NOMO-1 (cell line): ENCODE measurements around the gene EIF3F.
"Not testable (repeated sequence)": the region's sequence is repeated elsewhere in the genome, so short reads cannot be mapped to it uniquely, and the experiment has no call there.

ENCODE experiments used
- DNase-seq, 2 experiments: peaks; one replicate each; lab custom pipeline; 2025; ENCODE audit not compliant: unreplicated experiment in 2 of 2; lab: John Stamatoyannopoulos, UW

EIF3F gene

DNA sequence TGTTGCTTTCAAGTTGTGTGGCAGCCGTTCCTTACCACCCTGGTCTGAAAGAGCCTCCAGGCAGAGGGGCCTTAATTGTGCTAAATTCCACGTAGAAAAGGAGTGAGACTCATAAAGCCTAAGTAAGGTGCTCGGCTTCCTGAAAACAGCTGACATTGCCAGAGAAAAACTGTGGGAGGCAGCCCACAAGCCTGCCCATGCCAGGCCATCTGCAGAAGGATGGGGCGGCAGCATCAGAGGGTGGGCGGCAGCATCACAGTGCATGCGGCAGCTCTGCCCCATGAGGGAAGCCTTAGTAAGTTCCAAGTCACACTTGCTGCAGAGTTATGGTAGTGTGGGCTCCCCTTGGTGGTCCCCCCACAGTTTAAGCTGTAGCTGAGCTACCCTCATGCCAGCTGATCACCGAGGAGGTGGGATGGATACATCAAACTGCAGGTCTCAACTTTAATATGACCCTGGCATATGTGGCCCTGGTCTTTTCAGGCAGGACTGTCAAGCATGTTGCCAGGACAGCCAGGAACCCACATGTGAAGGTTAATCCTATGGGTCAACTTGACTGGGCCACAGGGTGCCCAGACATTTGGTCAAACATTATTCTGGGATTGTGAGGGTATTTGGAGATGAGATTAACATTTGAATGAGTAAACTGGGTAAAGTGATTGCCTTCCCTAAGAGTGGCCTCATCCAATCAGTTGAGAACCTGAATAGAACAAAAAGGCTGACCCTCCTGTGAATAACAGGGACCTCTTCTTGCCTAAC, 3.1 kb upstream of the EIF3F start:
- DNase-seq, result no peak

DNA sequence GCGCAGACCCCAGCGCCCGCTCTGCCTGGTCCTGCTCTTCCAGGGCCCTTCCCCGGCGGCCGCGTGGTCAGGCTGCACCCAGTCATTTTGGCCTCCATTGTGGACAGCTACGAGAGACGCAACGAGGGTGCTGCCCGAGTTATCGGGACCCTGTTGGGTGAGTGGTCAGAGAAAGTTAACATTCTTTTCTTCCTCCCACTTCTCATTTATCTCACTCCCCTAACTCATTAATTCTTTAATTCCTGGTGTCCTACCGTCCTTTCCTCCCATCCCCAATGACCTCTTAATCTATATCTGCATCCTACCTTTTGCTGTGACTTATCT, 385 bp downstream of the EIF3F start:
- DNase-seq, result not testable (repeated sequence)

DNA sequence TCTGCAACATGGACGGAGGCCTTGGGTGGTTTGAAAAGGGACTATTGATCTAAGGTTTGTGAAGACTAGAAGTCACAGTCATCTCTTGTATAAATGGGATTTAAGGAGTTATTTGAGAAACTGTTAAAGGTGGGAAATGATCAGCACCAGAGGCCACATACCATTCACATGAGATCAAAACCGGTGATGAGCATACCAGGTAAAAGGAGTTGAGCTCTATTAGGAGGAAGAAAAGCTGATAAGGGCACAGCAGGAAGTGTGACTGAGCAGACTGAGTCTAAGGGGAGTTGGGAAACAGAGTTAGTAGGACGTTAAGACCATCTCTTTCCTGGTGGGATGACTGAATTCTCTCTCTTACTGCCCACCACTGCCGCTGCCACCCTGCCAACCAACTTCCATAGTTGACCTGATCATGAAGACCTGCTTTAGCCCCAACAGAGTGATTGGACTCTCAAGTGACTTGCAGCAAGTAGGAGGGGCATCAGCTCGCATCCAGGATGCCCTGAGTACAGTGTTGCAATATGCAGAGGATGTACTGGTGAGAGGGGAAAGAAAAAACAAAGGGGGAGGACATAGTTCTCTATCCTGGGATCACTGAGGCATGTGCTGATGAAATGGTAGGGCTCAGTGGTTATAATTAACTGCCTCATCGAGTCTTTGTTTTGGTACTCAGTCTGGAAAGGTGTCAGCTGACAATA, 7.6 kb downstream of the EIF3F start:
- DNase-seq, result no peak

- no peak for DNase-seq
These were observed 12.7 kb downstream of the EIF3F start for GRCh38 chr11:7999795-8000194.

DNA sequence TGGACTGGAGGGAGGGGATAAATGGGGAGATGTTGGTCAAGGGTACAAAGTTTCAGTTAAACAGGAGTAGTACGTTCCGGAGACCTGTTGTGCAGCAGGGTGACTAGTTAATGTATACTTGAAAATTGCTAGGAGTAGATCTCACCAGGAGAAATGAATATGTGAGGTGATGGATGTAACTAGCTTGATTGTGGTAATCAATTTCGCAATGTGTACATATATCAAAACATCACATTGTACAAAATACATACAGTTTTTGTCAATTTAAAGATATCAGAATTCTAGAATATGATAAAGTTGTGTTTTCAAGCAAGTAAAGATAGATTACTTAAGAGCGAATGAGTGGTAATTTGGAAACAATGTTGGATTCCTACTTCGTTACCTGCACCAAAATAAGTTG, 13.3 kb downstream of the EIF3F start:
- DNase-seq, result no peak

GRCh38 chr11:8002676-8003075, 15.5 kb downstream of the EIF3F start:
- DNase-seq, result no peak

- DNase-seq, result no peak
These were observed 16.1 kb downstream of the EIF3F start for GRCh38 chr11:8003187-8003586.

DNA sequence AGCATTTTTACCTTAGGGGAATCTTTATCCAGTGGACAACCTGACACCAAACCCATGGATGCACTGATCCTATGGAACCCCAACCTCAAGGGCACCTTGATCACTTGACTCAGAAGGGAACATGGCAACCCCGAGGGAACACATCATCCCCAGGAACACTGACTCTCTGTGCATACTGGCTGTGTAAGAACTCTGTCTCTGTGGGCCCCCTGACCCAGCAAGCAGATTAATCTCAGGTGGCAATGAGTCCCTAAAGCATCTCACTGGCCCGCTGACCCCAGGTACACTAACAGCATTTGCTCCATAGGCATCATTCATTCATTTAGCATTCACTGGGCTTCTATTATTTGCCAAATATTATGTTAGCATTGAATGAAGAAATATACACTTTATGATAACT, 16.9 kb downstream of the EIF3F start:
- DNase-seq, result no peak

DNA sequence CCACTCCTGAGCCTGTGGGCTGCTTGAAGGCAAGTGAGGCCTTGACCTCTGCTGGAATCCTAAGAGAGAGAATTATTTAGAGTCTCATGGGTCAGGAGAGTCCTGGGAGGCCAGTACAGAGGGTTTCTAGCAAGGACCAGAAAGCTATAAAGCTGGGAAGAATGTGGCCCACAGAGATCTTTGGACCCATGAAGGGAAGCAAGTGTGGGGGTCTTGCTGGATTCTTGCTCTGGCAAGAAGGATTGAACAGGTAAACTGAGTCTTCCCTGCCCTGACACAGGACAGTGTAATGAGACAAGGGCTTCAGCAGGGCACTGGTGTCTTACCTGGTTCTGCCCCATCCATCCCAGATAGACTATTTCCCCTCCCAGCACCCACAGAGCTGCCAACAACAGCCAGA, 18.4 kb downstream of the EIF3F start:
- DNase-seq, result no peak

GRCh38 chr11:8006349-8006977, 19.3 kb downstream of the EIF3F start:
- peak; percentile 29 to 49 for DNase-seq

DNA sequence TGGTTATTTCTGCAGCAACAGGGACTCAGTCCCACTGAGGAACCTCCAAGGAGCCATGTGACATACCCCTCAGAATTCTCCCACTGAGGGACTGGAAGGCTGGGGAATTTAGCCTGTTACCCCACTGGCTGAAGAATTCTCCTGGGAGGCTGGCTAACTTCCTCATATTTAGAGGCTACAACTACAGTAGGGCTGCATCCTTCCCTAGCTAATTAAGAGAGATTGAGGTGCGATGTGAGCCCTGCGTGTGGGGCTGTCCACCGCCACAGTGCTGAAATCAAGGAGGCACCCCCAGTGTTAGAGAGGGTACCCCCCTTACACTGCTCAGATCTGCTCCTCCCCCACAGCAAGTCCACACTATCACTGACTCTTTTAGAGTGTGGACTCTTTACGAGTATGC, 21.1 kb downstream of the EIF3F start:
- DNase-seq, result no peak

- no peak for DNase-seq
These were observed 22.7 kb downstream of the EIF3F start for GRCh38 chr11:8009856-8010255.

DNA sequence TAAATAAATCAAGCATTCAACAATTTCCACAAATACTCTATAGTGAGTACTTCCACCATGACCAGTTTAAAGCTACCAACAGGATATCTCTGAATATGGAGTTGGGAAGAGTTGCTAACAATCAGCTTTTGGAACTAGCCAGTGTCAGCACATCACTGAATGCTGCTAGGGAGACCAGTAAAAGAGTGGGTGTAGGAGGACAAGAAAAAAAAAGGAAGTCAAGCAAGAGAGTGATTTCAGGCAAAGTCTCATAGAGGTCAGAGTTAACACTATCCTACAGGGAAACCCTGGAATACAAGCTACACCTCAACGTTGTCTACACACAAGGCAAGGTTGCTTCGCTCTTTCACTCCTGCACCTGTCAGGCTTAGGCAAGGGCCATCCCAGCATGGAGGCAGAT, 24.2 kb downstream of the EIF3F start:
- DNase-seq, result no peak

DNA sequence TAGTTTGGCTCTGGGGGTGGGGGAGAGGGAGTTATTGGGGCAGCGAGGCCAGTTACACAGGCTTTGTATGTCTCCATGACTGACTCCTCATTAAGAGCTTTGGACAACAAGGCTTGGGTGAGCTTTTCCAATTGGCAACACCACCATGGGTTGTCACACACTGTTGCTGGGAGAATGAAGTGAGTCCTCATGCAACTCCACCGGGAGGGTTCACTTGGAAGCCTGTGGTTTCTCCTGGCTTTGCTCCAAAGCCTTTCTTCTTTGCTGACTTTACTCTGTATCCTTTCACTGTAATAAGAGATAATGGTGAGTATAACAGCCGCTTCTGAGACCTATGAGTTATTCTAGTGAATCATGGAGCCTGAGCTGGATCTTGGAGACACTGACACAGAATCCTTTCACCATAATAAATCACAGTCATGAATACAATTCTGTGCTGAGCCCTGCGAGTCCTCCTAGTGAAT, 24.9 kb downstream of the EIF3F start:
- no peak for DNase-seq

- DNase-seq, result no peak
These were observed 26.7 kb downstream of the EIF3F start for GRCh38 chr11:8013833-8014232.

GRCh38 chr11:8015753-8016239, 28.7 kb downstream of the EIF3F start:
- no peak for DNase-seq

DNA sequence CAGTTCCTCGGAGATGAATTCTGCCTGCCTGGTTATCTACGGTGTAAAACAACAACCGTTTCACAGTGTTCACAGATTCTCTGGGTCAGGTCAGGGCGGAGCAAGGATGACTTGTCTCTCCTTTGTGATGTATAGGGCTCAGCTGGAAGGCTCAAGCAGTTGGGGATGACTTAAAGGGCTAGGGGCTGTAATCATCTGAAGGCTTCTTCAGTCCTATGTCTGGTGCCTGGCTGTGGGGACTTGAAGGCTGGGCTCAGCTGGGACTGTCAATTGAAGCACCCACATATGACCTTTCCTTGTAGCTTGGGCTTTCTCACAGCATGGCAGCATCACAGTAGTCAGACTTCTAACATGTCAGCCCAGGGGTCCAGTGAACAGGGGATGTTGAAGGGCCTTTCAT, 29.3 kb downstream of the EIF3F start:
- no peak for DNase-seq

GRCh38 chr11:8017071-8017470, 29.9 kb downstream of the EIF3F start:
- no peak for DNase-seq

GRCh38 chr11:8017894-8018483, 30.9 kb downstream of the EIF3F start:
- no peak for DNase-seq

DNA sequence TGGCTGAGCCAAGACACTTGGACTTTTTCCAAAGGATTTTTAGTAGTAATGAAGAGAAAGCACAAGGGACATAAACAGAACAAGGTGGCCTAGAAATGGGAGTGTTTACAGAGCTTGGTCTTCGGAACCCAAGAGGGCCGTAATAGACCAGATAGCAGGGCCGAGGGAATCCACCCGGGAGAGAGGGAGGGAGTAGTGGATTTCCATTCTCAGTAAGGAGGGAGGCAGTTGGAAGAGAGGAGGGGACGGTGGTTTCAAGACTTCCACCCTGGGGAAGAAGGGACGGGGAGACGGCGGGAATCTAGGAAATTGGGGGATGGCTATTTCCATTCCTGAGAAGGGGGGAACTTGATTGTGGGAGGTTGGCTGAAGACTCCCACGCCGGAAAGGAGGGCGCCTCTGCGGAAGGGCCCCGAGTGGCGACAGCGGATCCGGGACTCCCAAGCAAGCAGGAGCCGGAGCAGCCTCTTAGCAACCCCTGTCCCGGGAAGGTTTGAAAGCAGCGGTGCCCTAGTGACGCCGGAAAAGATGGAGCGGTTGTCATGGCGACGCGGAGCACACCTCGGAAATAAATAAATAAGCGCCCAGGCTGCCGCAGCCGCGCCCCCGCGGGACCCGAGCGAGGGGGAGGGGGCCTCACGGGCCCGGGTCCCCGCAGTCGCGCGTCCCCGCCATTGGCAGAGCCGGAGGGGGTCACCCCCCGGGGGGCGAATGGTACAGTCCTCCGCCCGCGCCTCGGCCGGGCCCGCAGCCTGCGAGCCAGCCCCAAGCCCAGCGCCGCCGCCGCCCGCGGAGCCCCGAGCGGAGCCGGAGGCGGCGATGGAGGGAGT, 31.6 kb downstream of the EIF3F start:
- DNase-seq, result no peak
